ENCODE measurements around the gene GARRE1.
"Not testable (repeated sequence)": the region's sequence is repeated elsewhere in the genome, so short reads cannot be mapped to it uniquely, and the experiment has no call there.

GARRE1 gene

DNA sequence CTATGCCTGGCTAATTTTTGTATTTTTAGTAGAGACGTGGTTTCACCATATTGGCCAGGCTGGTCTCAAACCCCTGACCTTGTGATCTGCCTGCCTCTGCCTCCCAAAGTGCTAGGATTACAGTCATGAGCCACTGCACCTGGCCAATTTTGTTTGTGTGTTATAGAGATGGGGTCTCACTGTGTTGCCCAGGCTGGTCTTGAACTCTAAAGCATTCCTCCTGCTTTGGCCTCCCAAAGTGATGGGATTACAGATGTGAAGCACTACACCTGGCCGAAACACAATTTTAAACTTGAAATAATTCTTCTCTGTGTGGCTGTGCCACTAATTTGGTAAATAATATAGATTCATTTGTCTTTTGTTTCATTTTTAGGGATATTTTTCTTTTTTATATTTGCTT is 27.1 kb downstream of the GARRE1 start:
- H3K4me1 ChIP-seq (ENCODE audit: control insufficient read depth, low read depth, low read length); H3K4me3 ChIP-seq (ENCODE audit: low read length); H3K27ac ChIP-seq (ENCODE audit: low read length); H3K36me3 ChIP-seq (ENCODE audit: control insufficient read depth, low read depth, low read length); H3K9me3 ChIP-seq (ENCODE audit: control insufficient read depth, low read depth, low read length); H3K9ac ChIP-seq (ENCODE audit: low read length); H3K27me3 ChIP-seq (ENCODE audit: control insufficient read depth, insufficient read depth, low read length): not testable (repeated sequence)

- H3K27me3 ChIP-seq (ENCODE audit: control insufficient read depth, insufficient read depth, low read length), result no peaks in the 10 kb centered on the region
- H3K27ac ChIP-seq (ENCODE audit: low read length), result no peak overlapping the region
- H3K4me1 ChIP-seq (ENCODE audit: control insufficient read depth, low read depth, low read length), result no peaks in the 10 kb centered on the region
- H3K4me3 ChIP-seq (ENCODE audit: low read length), result no peak overlapping the region
- no peak overlapping the region for H3K9ac ChIP-seq (ENCODE audit: low read length)
- no peaks in the 10 kb centered on the region for H3K36me3 ChIP-seq (ENCODE audit: control insufficient read depth, low read depth, low read length)
- no peaks in the 10 kb centered on the region for H3K9me3 ChIP-seq (ENCODE audit: control insufficient read depth, low read depth, low read length)
These were observed 28.5 kb downstream of the GARRE1 start for GRCh38 chr19:34282611-34283519.

DNA sequence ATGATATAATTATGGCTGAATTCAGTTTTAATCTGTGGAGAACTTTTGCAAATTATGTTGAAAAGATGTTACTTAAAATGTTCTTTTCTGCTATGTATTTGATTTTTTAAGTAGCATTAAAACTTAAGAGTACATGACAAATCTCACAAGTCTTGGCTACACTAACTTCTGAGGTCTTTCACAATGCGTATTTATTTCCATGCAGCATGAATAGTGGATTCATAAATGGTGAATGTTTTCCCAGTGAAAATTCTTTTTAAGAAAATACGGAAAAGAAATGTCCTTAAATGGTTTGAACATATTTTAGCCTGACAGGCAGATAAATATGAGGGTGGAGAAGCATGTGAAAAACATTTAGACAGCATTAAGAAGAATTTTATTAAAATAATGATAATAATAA is 30.2 kb downstream of the GARRE1 start:
- Histone ChIP-seq H3K9ac (ENCODE audit: low read length) (no peak overlapping the region), H3K9me3 (ENCODE audit: control insufficient read depth, low read depth, low read length) (no peaks in the 10 kb centered on the region), H3K27ac (ENCODE audit: low read length) (no peak overlapping the region), H3K4me1 (ENCODE audit: control insufficient read depth, low read depth, low read length) (no peaks in the 10 kb centered on the region), H3K27me3 (ENCODE audit: control insufficient read depth, insufficient read depth, low read length) (no peaks in the 10 kb centered on the region), H3K36me3 (ENCODE audit: control insufficient read depth, low read depth, low read length) (no peaks in the 10 kb centered on the region), H3K4me3 (ENCODE audit: low read length) (no peak overlapping the region)

GRCh38 chr19:34287662-34288140 is 33.3 kb downstream of the GARRE1 start:
- no peaks in the 10 kb centered on the region for H3K36me3 ChIP-seq (ENCODE audit: control insufficient read depth, low read depth, low read length)
- no peak overlapping the region for H3K27ac ChIP-seq (ENCODE audit: low read length)
- no peaks in the 10 kb centered on the region for H3K9me3 ChIP-seq (ENCODE audit: control insufficient read depth, low read depth, low read length)
- no peaks in the 10 kb centered on the region for H3K4me1 ChIP-seq (ENCODE audit: control insufficient read depth, low read depth, low read length)
- no peaks in the 10 kb centered on the region for H3K27me3 ChIP-seq (ENCODE audit: control insufficient read depth, insufficient read depth, low read length)
- no peak overlapping the region for H3K4me3 ChIP-seq (ENCODE audit: low read length)
- H3K9ac ChIP-seq (ENCODE audit: low read length), result no peak overlapping the region

- no peaks in the 10 kb centered on the region for H3K36me3 ChIP-seq (ENCODE audit: control insufficient read depth, low read depth, low read length)
- no peaks in the 10 kb centered on the region for H3K27me3 ChIP-seq (ENCODE audit: control insufficient read depth, insufficient read depth, low read length)
- no peaks in the 10 kb centered on the region for H3K4me1 ChIP-seq (ENCODE audit: control insufficient read depth, low read depth, low read length)
- no peak overlapping the region for H3K27ac ChIP-seq (ENCODE audit: low read length)
- no peak overlapping the region for H3K4me3 ChIP-seq (ENCODE audit: low read length)
- H3K9ac ChIP-seq (ENCODE audit: low read length), result no peak overlapping the region
- H3K9me3 ChIP-seq (ENCODE audit: control insufficient read depth, low read depth, low read length), result no peaks in the 10 kb centered on the region
These were observed 34.0 kb downstream of the GARRE1 start for GRCh38 chr19:34288381-34288780.

DNA sequence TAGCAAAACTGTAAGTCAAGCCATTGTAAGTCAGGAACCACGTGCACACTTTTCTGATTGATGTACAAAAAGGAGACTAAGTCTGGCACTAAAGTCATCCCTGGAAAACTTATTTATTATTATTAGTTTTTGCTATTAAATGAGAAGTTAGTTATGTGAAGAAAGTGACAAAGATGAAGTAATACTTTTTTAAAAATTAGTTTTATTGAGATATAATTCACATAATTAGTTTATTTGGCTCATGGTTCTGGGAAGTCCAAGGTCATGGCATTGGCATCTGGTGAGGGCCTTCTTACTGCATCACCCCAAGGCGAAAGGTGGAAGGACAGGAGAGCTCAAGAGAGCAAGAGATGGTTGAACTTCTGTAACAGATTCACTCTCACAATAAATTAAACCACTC is 36.9 kb downstream of the GARRE1 start:
- no peak overlapping the region for H3K9ac ChIP-seq (ENCODE audit: low read length)
- no peak overlapping the region for H3K4me3 ChIP-seq (ENCODE audit: low read length)

GRCh38 chr19:34295103-34295502 is 40.7 kb downstream of the GARRE1 start:
- Histone ChIP-seq H3K4me3 (ENCODE audit: low read length) (no peak overlapping the region), H3K27ac (ENCODE audit: low read length) (no peak overlapping the region), H3K4me1 (ENCODE audit: control insufficient read depth, low read depth, low read length) (no peaks in the 10 kb centered on the region), H3K9me3 (ENCODE audit: control insufficient read depth, low read depth, low read length) (no peaks in the 10 kb centered on the region), H3K9ac (ENCODE audit: low read length) (no peak overlapping the region), H3K36me3 (ENCODE audit: control insufficient read depth, low read depth, low read length) (no peaks in the 10 kb centered on the region), H3K27me3 (ENCODE audit: control insufficient read depth, insufficient read depth, low read length) (no peaks in the 10 kb centered on the region)

More for the DNA sequence above, 36.9 kb downstream of the GARRE1 start:
- H3K27ac ChIP-seq (ENCODE audit: low read length), result no peak overlapping the region
- no peaks in the 10 kb centered on the region for H3K36me3 ChIP-seq (ENCODE audit: control insufficient read depth, low read depth, low read length)
- no peaks in the 10 kb centered on the region for H3K27me3 ChIP-seq (ENCODE audit: control insufficient read depth, insufficient read depth, low read length)
- no peaks in the 10 kb centered on the region for H3K9me3 ChIP-seq (ENCODE audit: control insufficient read depth, low read depth, low read length)
- no peaks in the 10 kb centered on the region for H3K4me1 ChIP-seq (ENCODE audit: control insufficient read depth, low read depth, low read length)

- Histone ChIP-seq H3K9ac (ENCODE audit: low read length) (no peak overlapping the region), H3K27me3 (ENCODE audit: control insufficient read depth, insufficient read depth, low read length) (no peaks in the 10 kb centered on the region), H3K4me1 (ENCODE audit: control insufficient read depth, low read depth, low read length) (no peaks in the 10 kb centered on the region), H3K4me3 (ENCODE audit: low read length) (no peak overlapping the region), H3K27ac (ENCODE audit: low read length) (no peak overlapping the region), H3K36me3 (ENCODE audit: control insufficient read depth, low read depth, low read length) (peaks cover 3% of the 10 kb centered on the region), H3K9me3 (ENCODE audit: control insufficient read depth, low read depth, low read length) (no peaks in the 10 kb centered on the region)
These were observed 44.7 kb downstream of the GARRE1 start for GRCh38 chr19:34298891-34299520.

GRCh38 chr19:34299576-34299975 is 45.2 kb downstream of the GARRE1 start:
- H3K9me3 ChIP-seq (ENCODE audit: control insufficient read depth, low read depth, low read length), result no peaks in the 10 kb centered on the region
- H3K36me3 ChIP-seq (ENCODE audit: control insufficient read depth, low read depth, low read length), result peaks cover 3% of the 10 kb centered on the region
- no peak overlapping the region for H3K4me3 ChIP-seq (ENCODE audit: low read length)
- H3K27ac ChIP-seq (ENCODE audit: low read length), result no peak overlapping the region
- H3K9ac ChIP-seq (ENCODE audit: low read length), result no peak overlapping the region
- no peaks in the 10 kb centered on the region for H3K4me1 ChIP-seq (ENCODE audit: control insufficient read depth, low read depth, low read length)
- H3K27me3 ChIP-seq (ENCODE audit: control insufficient read depth, insufficient read depth, low read length), result no peaks in the 10 kb centered on the region

DNA sequence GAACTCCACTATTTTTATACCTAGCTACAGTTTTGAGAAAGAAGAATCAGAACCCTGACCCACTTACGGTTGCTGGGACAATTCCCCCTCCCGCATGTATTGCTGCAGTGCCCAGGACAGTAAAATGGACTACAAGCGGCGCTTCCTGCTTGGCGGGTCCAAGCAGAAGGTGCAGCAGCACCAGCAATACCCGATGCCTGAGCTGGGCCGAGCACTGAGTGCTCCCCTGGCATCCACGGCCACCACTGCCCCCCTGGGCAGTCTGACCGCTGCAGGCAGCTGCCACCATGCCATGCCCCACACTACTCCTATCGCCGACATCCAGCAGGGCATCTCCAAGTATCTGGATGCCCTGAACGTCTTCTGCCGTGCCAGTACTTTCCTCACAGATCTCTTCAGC is 46.0 kb downstream of the GARRE1 start:
- Histone ChIP-seq H3K36me3 (ENCODE audit: control insufficient read depth, low read depth, low read length) (peaks cover 3% of the 10 kb centered on the region), H3K27me3 (ENCODE audit: control insufficient read depth, insufficient read depth, low read length) (no peaks in the 10 kb centered on the region), H3K27ac (ENCODE audit: low read length) (no peak overlapping the region), H3K4me1 (ENCODE audit: control insufficient read depth, low read depth, low read length) (peaks cover 5% of the 10 kb centered on the region), H3K9me3 (ENCODE audit: control insufficient read depth, low read depth, low read length) (no peaks in the 10 kb centered on the region), H3K9ac (ENCODE audit: low read length) (no peak overlapping the region), H3K4me3 (ENCODE audit: low read length) (no peak overlapping the region)

DNA sequence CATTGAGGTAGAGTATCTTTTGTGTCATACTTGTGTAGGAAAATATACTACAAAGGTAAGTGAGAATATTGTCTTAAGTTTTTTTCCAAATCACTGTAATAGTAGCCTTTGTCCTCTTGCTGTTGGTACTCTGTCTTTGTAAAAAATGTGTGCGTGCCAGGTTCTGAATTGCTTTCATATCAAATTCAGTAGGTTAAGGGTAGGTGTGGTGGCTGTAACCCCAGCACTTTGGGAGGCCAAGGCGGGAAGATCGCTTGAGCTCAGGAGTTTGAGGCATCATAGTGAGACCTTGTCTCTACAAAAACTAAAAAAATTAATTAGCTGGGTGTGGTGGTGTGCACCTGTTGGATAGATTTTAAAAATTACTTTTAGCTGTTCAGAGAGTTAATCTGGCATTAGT is 46.6 kb downstream of the GARRE1 start:
- H3K9me3 ChIP-seq (ENCODE audit: control insufficient read depth, low read depth, low read length), result no peaks in the 10 kb centered on the region
- H3K27me3 ChIP-seq (ENCODE audit: control insufficient read depth, insufficient read depth, low read length), result no peaks in the 10 kb centered on the region
- peaks cover 11% of the 10 kb centered on the region for H3K4me1 ChIP-seq (ENCODE audit: control insufficient read depth, low read depth, low read length)
- H3K36me3 ChIP-seq (ENCODE audit: control insufficient read depth, low read depth, low read length), result peaks cover 3% of the 10 kb centered on the region
- H3K9ac ChIP-seq (ENCODE audit: low read length), result no peak overlapping the region
- H3K4me3 ChIP-seq (ENCODE audit: low read length), result no peak overlapping the region
- no peak overlapping the region for H3K27ac ChIP-seq (ENCODE audit: low read length)

Data from iPS-18a (cell line).